Measurements from ENCODE around the gene RRP8. TPM values are rescaled to one million over a fixed set of nuclear protein-coding genes. Genes with fewer than 3 reads are reported as not detected.

Gene RRP8
- total RNA-seq, 1 experiment from 2014 or later = 17.8 TPM

- Histone ChIP-seq H3K9me2 (ENCODE audit: insufficient read depth) (no peaks in the 10 kb centered on the region), H3K4me2 (ENCODE audit: low read length) (no peak overlapping the region), H3K4me3 (replicated peaks in 1 of 2; ENCODE audit: low read depth in 1 of 2, low read length in 2 of 2) (no peak overlapping the region), H4K20me1 (ENCODE audit: insufficient read depth) (no peaks in the 10 kb centered on the region), H3K4me1 (ENCODE audit: control insufficient read depth in 1 of 2, insufficient read depth in 2 of 2, low read length in 2 of 2) (no peaks in the 10 kb centered on the region), H3K36me3 (ENCODE audit: control insufficient read depth in 1 of 2, insufficient read depth in 2 of 2, low read length in 2 of 2) (no peaks in the 10 kb centered on the region), H3K27ac (ENCODE audit: low read depth, low read length) (no peak overlapping the region), H3K9ac (ENCODE audit: low read length) (no peak overlapping the region), H3K9me3 (ENCODE audit: control insufficient read depth in 1 of 2, insufficient read depth in 1 of 2, low read depth in 1 of 2, low read length in 2 of 2) (no peaks in the 10 kb centered on the region), H3K79me2 (ENCODE audit: insufficient read depth, low read length) (no peaks in the 10 kb centered on the region), H2AFZ (ENCODE audit: low read depth, low read length, poor library complexity, severe bottlenecking) (no peak overlapping the region), H3K27me3 (ENCODE audit: insufficient read depth, low read length) (no peaks in the 10 kb centered on the region)
- intact Hi-C loops (cut with micrococcal nuclease) = no loop called here
- CTCF ChIA-PET = no interaction called here
- POLR2A ChIA-PET = no interaction called here
- DNase-seq (ENCODE audit: low read depth, low spot score) (no peak), ATAC-seq (no peak)
- BruUV-seq (replicated peaks) = no TSS peak
- RAD21 ChIA-PET (ENCODE audit: low non-redundant PET in 1 of 2, low total read pairs in 2 of 2, uncharacterized antibody in 2 of 2, unreplicated experiment in 2 of 2) = no interaction called here
- no peak for TF ChIP-seq ATF3 (IDR thresholded peaks at IDR 0.05)
- TF ChIP-seq CTCF (IDR thresholded peaks at IDR 0.05 in 2 of 3, conservative IDR thresholded peaks at IDR 0.05 in 1 of 3; ENCODE audit: borderline replicate concordance in 1 of 3, insufficient read depth in 1 of 3, low read depth in 2 of 3, low read length in 2 of 3) = no peak
- no peak for TF ChIP-seq REST (IDR thresholded peaks at IDR 0.05; ENCODE audit: low read depth)
- no peak for TF ChIP-seq RAD21 (IDR thresholded peaks at IDR 0.05; ENCODE audit: low read depth)
- TF ChIP-seq EZH2 (IDR thresholded peaks at IDR 0.05) = no peak
- no peak for TF ChIP-seq ELF1 (IDR thresholded peaks at IDR 0.05; ENCODE audit: borderline replicate concordance, low read depth)
- no peak for TF ChIP-seq EZH2phosphoT487 (IDR thresholded peaks at IDR 0.05; ENCODE audit: borderline replicate concordance)
- TF ChIP-seq EGR1 (IDR thresholded peaks at IDR 0.05; ENCODE audit: low read depth) = no peak
- TF ChIP-seq ZBTB33 (IDR thresholded peaks at IDR 0.05; ENCODE audit: extremely low read depth, insufficient replicate concordance, low read length) = no peak
- TF ChIP-seq CBX3 (IDR thresholded peaks at IDR 0.05; ENCODE audit: low read depth) = no peak
- TF ChIP-seq ZNF274 (IDR thresholded peaks at IDR 0.05; ENCODE audit: low read depth, low read length) = no peak
- no peak for TF ChIP-seq ZFX (IDR thresholded peaks at IDR 0.05)
- TF ChIP-seq CEBPB (IDR thresholded peaks at IDR 0.05; ENCODE audit: low read depth) = no peak
Measured at GRCh38 chr11:6553634-6554033, 49.8 kb downstream of the RRP8 start.

Measured in HCT116 (cell line).